BE2C (cell line): Measurements from ENCODE around the gene DOC2A.

Experiments
- DNase-seq: peaks from one replicate; pipeline ENCODE4 v3.0.0-alpha.2; 2020
- H3K27me3 ChIP-seq: fragments of 250-450 bp; sonication (Bioruptor Pico); 2 replicates; pipeline ENCODE4 v1.5.1; 2020; ENCODE audit warnings: mild to moderate bottlenecking
- H3K36me3 ChIP-seq: fragments of 250-450 bp; sonication (Bioruptor Pico); 2 replicates; pipeline ENCODE4 v1.5.1; 2020; ENCODE audit warnings: mild to moderate bottlenecking
- H3K4me1 ChIP-seq: fragments of 250-450 bp; sonication (Bioruptor Pico); 2 replicates; pipeline ENCODE4 v1.5.1; 2020
- H3K4me3 ChIP-seq: 2 replicates; pipeline ENCODE4 v1.5.1; 2011; ENCODE audit warnings: low read depth, low read length
- H3K9me3 ChIP-seq: fragments of 250-450 bp; sonication (Bioruptor Pico); 2 replicates; pipeline ENCODE4 v1.5.1; 2020
- CTCF ChIP-seq: IDR thresholded peaks from 2 replicates; pipeline ENCODE4 v1.5.1; 2012; ENCODE audit warnings: mild to moderate bottlenecking, low read depth, low read length

The DOC2A gene

GRCh38 chr16:29984137-29984763 is 26.6 kb downstream of the DOC2A start:
- H3K36me3 ChIP-seq, result peaks cover 94% of the 10 kb centered on the region
- no peaks in the 10 kb centered on the region for H3K9me3 ChIP-seq
- H3K27me3 ChIP-seq, result no peaks in the 10 kb centered on the region
- no peak overlapping the region for H3K4me3 ChIP-seq
- DNase-seq, result no peak
- no peak for TF ChIP-seq CTCF
- no peaks in the 10 kb centered on the region for H3K4me1 ChIP-seq

- DNase-seq, result no peak
- Histone ChIP-seq H3K4me3 (no peak overlapping the region), H3K27me3 (no peaks in the 10 kb centered on the region), H3K4me1 (no peaks in the 10 kb centered on the region), H3K36me3 (peaks cover 94% of the 10 kb centered on the region), H3K9me3 (no peaks in the 10 kb centered on the region)
- no peak for TF ChIP-seq CTCF
Observed at GRCh38 chr16:29983420-29984136, 27.2 kb downstream of the DOC2A start.

GRCh38 chr16:29982560-29983419 is 28.0 kb downstream of the DOC2A start:
- Histone ChIP-seq H3K9me3 (no peaks in the 10 kb centered on the region), H3K36me3 (peaks cover 98% of the 10 kb centered on the region), H3K4me3 (no peak overlapping the region), H3K4me1 (no peaks in the 10 kb centered on the region), H3K27me3 (no peaks in the 10 kb centered on the region)
- no peak for TF ChIP-seq CTCF
- no peak for DNase-seq

GRCh38 chr16:29978564-29979270 is 32.1 kb downstream of the DOC2A start:
- Histone ChIP-seq H3K9me3 (no peaks in the 10 kb centered on the region), H3K27me3 (no peaks in the 10 kb centered on the region), H3K4me1 (no peaks in the 10 kb centered on the region), H3K36me3 (peaks cover 62% of the 10 kb centered on the region), H3K4me3 (no peak overlapping the region)
- no peak for TF ChIP-seq CTCF
- DNase-seq, result no peak

GRCh38 chr16:29978081-29978480 is 32.7 kb downstream of the DOC2A start:
- TF ChIP-seq CTCF, result no peak
- Histone ChIP-seq H3K27me3 (no peaks in the 10 kb centered on the region), H3K4me1 (no peaks in the 10 kb centered on the region), H3K9me3 (peaks cover 1% of the 10 kb centered on the region; the same call in 1 of the 2 replicates), H3K36me3 (peaks cover 56% of the 10 kb centered on the region), H3K4me3 (no peak overlapping the region)
- DNase-seq, result no peak
